ENCODE measurements around the gene NACA.

The NACA gene

GRCh38 chr12:56716933-56717880, 7.9 kb downstream of the NACA start:
- H3K4me3 ChIP-seq (ENCODE audit: low read depth, low read length) = no peak overlapping the region
- DNase-seq (ENCODE audit: low read depth) = no peak
- TF ChIP-seq MYC (IDR thresholded peaks at IDR 0.05; ENCODE audit: low read depth, low read length) (no peak), CTCF (IDR thresholded peaks at IDR 0.05; ENCODE audit: low read depth, low read length) (no peak), POLR2A (IDR thresholded peaks at IDR 0.05; ENCODE audit: extremely low read depth, insufficient read length) (no peak), MAX (IDR thresholded peaks at IDR 0.05; ENCODE audit: low read depth, low read length) (no peak)

- TF ChIP-seq POLR2A (IDR thresholded peaks at IDR 0.05; ENCODE audit: extremely low read depth, insufficient read length) = no peak
- TF ChIP-seq CTCF (IDR thresholded peaks at IDR 0.05; ENCODE audit: low read depth, low read length) = no peak
- TF ChIP-seq MAX (IDR thresholded peaks at IDR 0.05; ENCODE audit: low read depth, low read length) = no peak
- no peak for TF ChIP-seq MYC (IDR thresholded peaks at IDR 0.05; ENCODE audit: low read depth, low read length)
- peak; percentile 58 for DNase-seq (ENCODE audit: low read depth)
- no peak overlapping the region for H3K4me3 ChIP-seq (ENCODE audit: low read depth, low read length)
Measured at GRCh38 chr12:56716458-56716857, 8.6 kb downstream of the NACA start.

- no peak for DNase-seq (ENCODE audit: low read depth)
- H3K4me3 ChIP-seq (ENCODE audit: low read depth, low read length) = no peak overlapping the region
- TF ChIP-seq POLR2A (IDR thresholded peaks at IDR 0.05; ENCODE audit: extremely low read depth, insufficient read length) (no peak), CTCF (IDR thresholded peaks at IDR 0.05; ENCODE audit: low read depth, low read length) (no peak)
Measured at GRCh38 chr12:56715798-56716197, 9.3 kb downstream of the NACA start.

- DNase-seq (ENCODE audit: low read depth) = no peak
- H3K4me3 ChIP-seq (ENCODE audit: low read depth, low read length) = no peak overlapping the region
- no peak for TF ChIP-seq CTCF (IDR thresholded peaks at IDR 0.05; ENCODE audit: low read depth, low read length)
- no peak for TF ChIP-seq POLR2A (IDR thresholded peaks at IDR 0.05; ENCODE audit: extremely low read depth, insufficient read length)
- TF ChIP-seq MAX (IDR thresholded peaks at IDR 0.05; ENCODE audit: low read depth, low read length) = no peak
- TF ChIP-seq MYC (IDR thresholded peaks at IDR 0.05; ENCODE audit: low read depth, low read length) = no peak
Measured at GRCh38 chr12:56714431-56714929, 10.6 kb downstream of the NACA start.

- no peak for TF ChIP-seq CTCF (IDR thresholded peaks at IDR 0.05; ENCODE audit: low read depth, low read length)
- no peak for TF ChIP-seq MAX (IDR thresholded peaks at IDR 0.05; ENCODE audit: low read depth, low read length)
- TF ChIP-seq POLR2A (IDR thresholded peaks at IDR 0.05; ENCODE audit: extremely low read depth, insufficient read length) = no peak
- no peak for TF ChIP-seq MYC (IDR thresholded peaks at IDR 0.05; ENCODE audit: low read depth, low read length)
- DNase-seq (ENCODE audit: low read depth) = no peak
- H3K4me3 ChIP-seq (ENCODE audit: low read depth, low read length) = no peak overlapping the region
Measured at GRCh38 chr12:56713345-56713744, 11.8 kb downstream of the NACA start.

Data from NB4 (cell line).